Neural progenitor cell (in vitro differentiated cells): Measurements from ENCODE around the gene EVL. TPM values are rescaled to one million over a fixed set of nuclear protein-coding genes. Genes with fewer than 3 reads are reported as not detected.

Experiments
- DNase-seq: peaks from one replicate; pipeline ENCODE4 v3.0.0-alpha.2; 2016; ENCODE audit warnings: low spot score
- H2AFZ ChIP-seq: fragments of 200-600 bp; sonication (generic); replicated peaks from 2 replicates; pipeline ENCODE4 v1.6.1; 2016; ENCODE audit warnings: antibody characterized with exemption
- H3F3A ChIP-seq: fragments of 200-600 bp; sonication (generic); 2 replicates; pipeline ENCODE4 v1.6.1; 2016; ENCODE audit warnings: antibody characterized with exemption, low read depth
- H3K27ac ChIP-seq: fragments of 200-600 bp; sonication (generic); 2 replicates; pipeline ENCODE4 v1.5.1; 2016; ENCODE audit warnings: mild to moderate bottlenecking
- H3K27me3 ChIP-seq: fragments of 200-600 bp; sonication (generic); 2 replicates; pipeline ENCODE4 v1.6.1; 2016; ENCODE audit warnings: mild to moderate bottlenecking, moderate library complexity
- H3K36me3 ChIP-seq: fragments of 200-600 bp; sonication (generic); 2 replicates; pipeline ENCODE4 v1.5.1; 2016
- H3K4me1 ChIP-seq: fragments of 200-600 bp; sonication (generic); 2 replicates; pipeline ENCODE4 v1.6.1; 2016; ENCODE audit warnings: mixed run types
- H3K4me2 ChIP-seq: fragments of 200-600 bp; sonication (generic); 2 replicates; pipeline ENCODE4 v1.6.1; 2016
- H3K4me3 ChIP-seq: fragments of 200-600 bp; sonication (generic); 2 replicates; pipeline ENCODE4 v1.5.1; 2016
- H3K79me2 ChIP-seq: fragments of 200-600 bp; sonication (generic); 2 replicates; pipeline ENCODE4 v1.6.1; 2016; ENCODE audit warnings: low read depth
- H3K9ac ChIP-seq: fragments of 200-600 bp; sonication (generic); 2 replicates; pipeline ENCODE4 v1.6.1; 2016
- H3K9me3 ChIP-seq: fragments of 200-600 bp; sonication (generic); 2 replicates; pipeline ENCODE4 v1.5.1; 2016; ENCODE audit warnings: low read depth
- H4K20me1 ChIP-seq: fragments of 200-600 bp; sonication (generic); 2 replicates; pipeline ENCODE4 v1.6.1; 2016; ENCODE audit warnings: low read depth
- H3K27ac Mint-ChIP-seq: 3 replicates; pipeline ENCODE4 v1.8.0; 2021; ENCODE audit warnings: mixed read lengths
- H3K27me3 Mint-ChIP-seq: 2 replicates; pipeline ENCODE4 v1.8.0; 2022; ENCODE audit warnings: low read depth, mild to moderate bottlenecking, inconsistent platforms, moderate library complexity, mixed read lengths; ENCODE audit not compliant: insufficient read depth
- H3K36me3 Mint-ChIP-seq: 3 replicates; pipeline ENCODE4 v1.8.0; 2021; ENCODE audit warnings: mixed read lengths
- H3K4me1 Mint-ChIP-seq: 3 replicates; pipeline ENCODE4 v1.8.0; 2021; ENCODE audit warnings: mixed read lengths
- H3K4me3 Mint-ChIP-seq: 3 replicates; pipeline ENCODE4 v1.8.0; 2021; ENCODE audit warnings: mild to moderate bottlenecking, moderate library complexity, mixed read lengths
- H3K9me3 Mint-ChIP-seq: 3 replicates; pipeline ENCODE4 v1.8.0; 2020; ENCODE audit warnings: mixed read lengths
- EZH2 ChIP-seq: fragments of 200-600 bp; sonication (generic); IDR thresholded peaks from 2 replicates; pipeline ENCODE4 v1.6.1; 2017; ENCODE audit warnings: antibody characterized with exemption, mild to moderate bottlenecking, moderate library complexity
- EZH2phosphoT487 ChIP-seq: fragments of 200-600 bp; sonication (generic); IDR thresholded peaks from 2 replicates; pipeline ENCODE4 v1.6.1; 2017; ENCODE audit warnings: antibody characterized with exemption
- total RNA-seq: library from RNA; depleted of rRNA; stranded (reverse); fragments of >200 nt; gene quantifications from 2 replicates; pipeline ENCODE4 v1.2.3, GENCODE V29; 2015; ENCODE audit warnings: low replicate concordance
- TF ChIP-seq, protein P1 (sequence below): fragments of 200-600 bp; sonication (generic); IDR thresholded peaks from 2 replicates; pipeline ENCODE4 v1.5.1; 2017; ENCODE audit warnings: antibody characterized with exemption, mild to moderate bottlenecking

The EVL gene
- total RNA-seq, 1 donor from 2014 or later, result 49.2 TPM

DNA sequence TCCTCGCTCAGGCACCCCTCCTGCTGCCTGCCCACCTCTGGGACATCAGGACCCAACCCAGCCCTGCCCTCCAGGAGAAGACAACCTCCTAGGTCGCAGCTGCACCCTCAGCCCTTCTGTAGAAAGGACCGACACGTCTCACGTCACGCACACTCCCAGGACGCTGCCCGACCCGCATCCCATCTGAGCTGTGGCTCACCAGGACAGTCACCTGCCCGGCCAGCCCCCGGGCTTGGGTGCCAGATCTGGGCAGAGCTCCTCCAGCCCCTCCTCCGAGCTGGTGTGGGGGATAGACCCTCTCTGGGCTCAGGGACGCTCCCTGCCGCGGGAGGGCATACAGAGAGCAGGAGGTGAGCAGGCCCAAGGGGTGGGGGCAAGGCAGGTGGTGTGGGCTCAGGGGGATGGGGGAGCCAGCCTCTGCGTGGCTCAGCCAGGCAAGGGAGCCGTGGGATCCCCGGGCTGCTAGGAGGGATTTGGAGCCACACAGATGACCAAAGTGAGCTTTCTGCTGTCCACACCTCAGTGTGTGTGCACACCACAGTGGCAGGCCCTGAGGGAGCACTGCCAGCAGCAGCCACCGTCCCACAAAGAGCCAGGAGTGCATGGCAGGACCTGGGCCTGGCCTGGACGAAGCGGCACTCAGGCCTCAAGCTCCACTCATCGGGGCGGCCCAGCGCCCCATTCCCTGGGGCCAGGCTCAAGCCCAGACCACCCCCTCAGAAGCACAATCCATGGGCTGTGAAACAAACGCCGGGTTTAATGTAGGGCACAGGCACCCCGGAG is 80.7 kb downstream of the EVL start:
- H3K9me3 Mint-ChIP-seq, result no peaks in the 10 kb centered on the region
- TF ChIP-seq EZH2, result no peak
- no peak overlapping the region for H3K27ac Mint-ChIP-seq
- no peak overlapping the region for H2AFZ ChIP-seq
- no peak overlapping the region for H3K4me3 ChIP-seq
- H3K27ac ChIP-seq, result no peak overlapping the region
- H3K4me1 Mint-ChIP-seq, result peaks cover 3% of the 10 kb centered on the region
- H3K9me3 ChIP-seq, result no peaks in the 10 kb centered on the region
- no peaks in the 10 kb centered on the region for H3K36me3 Mint-ChIP-seq
- H3K4me2 ChIP-seq, result no peak overlapping the region
- no peaks in the 10 kb centered on the region for H3K36me3 ChIP-seq
- no peaks in the 10 kb centered on the region for H3K79me2 ChIP-seq
- no peak overlapping the region for H3K4me3 Mint-ChIP-seq
- DNase-seq, result no peak
- peaks cover 2% of the 10 kb centered on the region for H3F3A ChIP-seq
- H3K4me1 ChIP-seq, result peaks cover 4% of the 10 kb centered on the region
- peaks cover 4% of the 10 kb centered on the region for H3K27me3 Mint-ChIP-seq
- H3K9ac ChIP-seq, result no peak overlapping the region
- H4K20me1 ChIP-seq, result no peaks in the 10 kb centered on the region
- H3K27me3 ChIP-seq, result no peaks in the 10 kb centered on the region

DNA sequence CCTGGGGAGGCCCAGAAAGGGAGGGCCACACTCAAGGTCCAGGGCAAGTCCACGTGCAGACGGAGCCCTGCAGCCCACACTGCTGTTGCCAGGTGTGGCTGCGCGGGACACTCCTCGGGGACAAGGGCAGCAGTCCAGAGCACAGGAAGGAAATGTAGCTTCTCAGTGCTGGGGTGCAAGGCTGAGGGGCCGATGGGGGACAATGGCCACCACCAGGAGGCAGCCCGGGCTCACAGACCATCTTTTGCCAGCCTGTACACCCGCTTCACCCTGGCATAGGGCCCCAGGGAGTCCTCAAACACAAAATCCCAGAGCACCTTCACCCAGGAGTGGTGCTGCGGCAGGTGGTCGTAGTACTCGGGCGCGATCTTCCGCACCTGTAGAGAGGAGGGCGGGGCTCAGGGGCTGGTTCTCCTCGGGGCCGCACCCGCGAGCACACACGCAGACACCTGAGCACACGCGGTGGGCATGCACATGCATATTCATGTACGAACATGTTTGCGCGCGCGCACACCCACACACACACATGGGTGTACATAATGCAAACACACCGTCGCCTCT is 81.4 kb downstream of the EVL start:
- Mint-ChIP-seq H3K36me3 (no peaks in the 10 kb centered on the region), H3K27ac (no peak overlapping the region)
- no peak for DNase-seq

DNA sequence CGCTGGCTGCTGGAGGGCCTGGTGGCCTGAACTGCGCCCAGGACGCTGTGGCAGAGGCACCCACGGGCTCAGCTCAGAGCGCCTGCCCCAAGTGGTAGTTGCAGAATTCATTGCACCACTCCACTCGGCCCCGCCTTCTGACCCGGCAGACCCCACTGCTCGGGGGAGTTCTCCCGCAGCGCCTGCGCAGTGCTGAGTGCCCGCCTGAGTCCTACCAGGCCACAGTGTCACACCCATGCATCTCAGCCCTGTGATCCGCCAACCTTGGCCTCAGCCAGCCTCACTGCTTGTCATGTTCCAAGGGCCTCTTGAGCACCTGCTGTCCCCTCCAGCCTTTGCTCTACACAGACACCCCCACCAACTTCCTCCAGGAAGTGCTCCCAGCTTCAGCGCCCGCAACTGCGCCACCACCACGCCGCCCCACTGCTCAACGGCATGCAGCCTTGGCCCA is 82.0 kb downstream of the EVL start:
- Histone ChIP-seq H3K9me3 (no peaks in the 10 kb centered on the region), H3K4me2 (no peak overlapping the region), H3K36me3 (no peaks in the 10 kb centered on the region), H3K79me2 (no peaks in the 10 kb centered on the region), H3K27ac (no peak overlapping the region), H3F3A (no peaks in the 10 kb centered on the region), H3K4me3 (no peak overlapping the region), H3K9ac (no peak overlapping the region), H3K4me1 (no peaks in the 10 kb centered on the region), H4K20me1 (no peaks in the 10 kb centered on the region), H2AFZ (no peak overlapping the region), H3K27me3 (no peaks in the 10 kb centered on the region)
- Mint-ChIP-seq H3K4me3 (no peak overlapping the region), H3K27ac (no peak overlapping the region), H3K27me3 (peaks cover 7% of the 10 kb centered on the region), H3K4me1 (no peaks in the 10 kb centered on the region), H3K9me3 (no peaks in the 10 kb centered on the region), H3K36me3 (no peaks in the 10 kb centered on the region)
- no peak for DNase-seq
- TF ChIP-seq EZH2 (no peak), EZH2phosphoT487 (no peak)
- TF ChIP-seq, protein P1, sequence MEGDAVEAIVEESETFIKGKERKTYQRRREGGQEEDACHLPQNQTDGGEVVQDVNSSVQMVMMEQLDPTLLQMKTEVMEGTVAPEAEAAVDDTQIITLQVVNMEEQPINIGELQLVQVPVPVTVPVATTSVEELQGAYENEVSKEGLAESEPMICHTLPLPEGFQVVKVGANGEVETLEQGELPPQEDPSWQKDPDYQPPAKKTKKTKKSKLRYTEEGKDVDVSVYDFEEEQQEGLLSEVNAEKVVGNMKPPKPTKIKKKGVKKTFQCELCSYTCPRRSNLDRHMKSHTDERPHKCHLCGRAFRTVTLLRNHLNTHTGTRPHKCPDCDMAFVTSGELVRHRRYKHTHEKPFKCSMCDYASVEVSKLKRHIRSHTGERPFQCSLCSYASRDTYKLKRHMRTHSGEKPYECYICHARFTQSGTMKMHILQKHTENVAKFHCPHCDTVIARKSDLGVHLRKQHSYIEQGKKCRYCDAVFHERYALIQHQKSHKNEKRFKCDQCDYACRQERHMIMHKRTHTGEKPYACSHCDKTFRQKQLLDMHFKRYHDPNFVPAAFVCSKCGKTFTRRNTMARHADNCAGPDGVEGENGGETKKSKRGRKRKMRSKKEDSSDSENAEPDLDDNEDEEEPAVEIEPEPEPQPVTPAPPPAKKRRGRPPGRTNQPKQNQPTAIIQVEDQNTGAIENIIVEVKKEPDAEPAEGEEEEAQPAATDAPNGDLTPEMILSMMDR, result no peak

More for the DNA sequence above, 81.4 kb downstream of the EVL start:
- Histone ChIP-seq H3K4me3 (no peak overlapping the region), H3K36me3 (no peaks in the 10 kb centered on the region), H2AFZ (no peak overlapping the region), H3K9ac (no peak overlapping the region), H4K20me1 (no peaks in the 10 kb centered on the region), H3K4me1 (no peaks in the 10 kb centered on the region), H3K27me3 (no peaks in the 10 kb centered on the region), H3K27ac (no peak overlapping the region), H3K79me2 (no peaks in the 10 kb centered on the region), H3F3A (no peaks in the 10 kb centered on the region), H3K9me3 (no peaks in the 10 kb centered on the region), H3K4me2 (no peak overlapping the region)
- no peak overlapping the region for H3K4me3 Mint-ChIP-seq
- peaks cover 4% of the 10 kb centered on the region for H3K27me3 Mint-ChIP-seq
- TF ChIP-seq EZH2, result no peak
- TF ChIP-seq EZH2phosphoT487, result no peak
- TF ChIP-seq, protein P1, result peak; percentile 8
- no peaks in the 10 kb centered on the region for H3K4me1 Mint-ChIP-seq
- H3K9me3 Mint-ChIP-seq, result no peaks in the 10 kb centered on the region
